ENCODE results near the gene SYT17. TPM values are rescaled to one million over a fixed set of nuclear protein-coding genes. Genes with fewer than 3 reads are reported as not detected.

SYT17 gene
- total RNA-seq, 1 donor from 2014 or later = 2.6 TPM

DNA sequence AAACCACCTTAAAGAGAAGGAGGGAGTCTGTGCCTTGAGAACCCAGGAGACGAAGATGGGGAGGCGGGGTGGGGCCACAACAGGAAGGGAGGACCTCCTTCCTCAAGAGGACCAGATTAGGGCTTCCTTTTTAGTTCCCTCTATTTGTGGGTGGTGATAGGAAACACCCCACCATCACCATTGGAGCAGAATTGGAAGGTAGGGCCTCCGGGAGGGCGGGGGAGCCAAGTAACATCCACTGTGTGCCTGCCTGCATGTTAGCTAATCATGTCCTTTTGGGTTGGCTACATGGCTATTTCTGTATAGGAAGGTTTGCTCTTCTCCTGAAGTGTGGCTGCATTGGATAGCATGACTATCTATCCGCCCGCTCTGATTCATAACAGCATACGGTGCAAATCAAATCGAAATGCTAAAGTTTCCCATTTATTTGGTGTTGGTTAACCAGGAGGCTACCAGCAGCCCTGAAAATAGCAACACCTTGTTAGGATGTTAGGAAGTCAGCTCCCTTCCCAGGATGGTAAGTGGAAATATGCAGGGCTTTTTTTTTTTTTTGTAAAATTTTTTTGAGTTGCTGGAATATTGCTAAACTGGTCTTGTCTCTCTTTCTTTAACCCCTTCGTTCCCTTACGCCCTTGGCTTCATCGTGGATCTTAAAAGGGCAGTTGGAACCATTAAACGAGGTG lies 4.2 kb downstream of the SYT17 start:
- H3K9me3 ChIP-seq (ENCODE audit: control insufficient read depth in 3 of 3, low read length in 3 of 3) = no peaks in the 10 kb centered on the region
- no peak overlapping the region for H3K27ac ChIP-seq (ENCODE audit: low read depth, low read length)
- H3K4me3 ChIP-seq (ENCODE audit: low read length in 3 of 3) = no peak overlapping the region
- peaks cover 7 to 30% (median 11%) of the 10 kb centered on the region in 3 donors for H3K27me3 ChIP-seq (ENCODE audit: control insufficient read depth in 3 of 3, insufficient read depth in 3 of 3, low read length in 3 of 3)
- no peak overlapping the region for H3K9ac ChIP-seq (ENCODE audit: low read depth in 1 of 3, low read length in 3 of 3)
- H3K4me1 ChIP-seq (ENCODE audit: control insufficient read depth in 3 of 3, insufficient read depth in 3 of 3, low read length in 3 of 3) = peaks cover 4 to 6% (median 4%) of the 10 kb centered on the region in 3 donors
- no peaks in the 10 kb centered on the region for H3K36me3 ChIP-seq (ENCODE audit: control insufficient read depth in 3 of 3, insufficient read depth in 3 of 3, low read length in 3 of 3)

DNA sequence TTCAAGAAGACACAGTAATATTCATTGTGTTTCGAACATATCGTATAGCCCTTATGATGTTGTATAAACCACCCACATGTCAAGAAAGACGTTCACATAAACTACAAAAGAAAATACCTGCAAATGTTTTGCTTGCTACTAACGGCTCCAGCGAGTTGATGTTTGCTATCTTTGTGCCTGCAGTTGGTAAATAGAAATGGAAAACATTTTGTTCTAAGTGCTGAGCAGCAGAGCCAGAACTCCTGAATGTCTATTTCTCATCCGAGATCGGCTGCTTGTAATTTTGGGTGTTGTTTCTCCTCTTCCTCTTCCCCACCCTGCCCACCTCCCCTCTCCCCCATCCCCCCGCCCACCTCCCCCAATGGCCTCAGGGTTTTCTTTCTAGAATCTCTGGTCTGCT lies 5.0 kb downstream of the SYT17 start:
- H3K36me3 ChIP-seq (ENCODE audit: control insufficient read depth in 3 of 3, insufficient read depth in 3 of 3, low read length in 3 of 3) = no peaks in the 10 kb centered on the region
- H3K27ac ChIP-seq (ENCODE audit: low read depth, low read length) = no peak overlapping the region
- no peak overlapping the region for H3K4me3 ChIP-seq (ENCODE audit: low read length in 3 of 3)
- no peak overlapping the region for H3K9ac ChIP-seq (ENCODE audit: low read depth in 1 of 3, low read length in 3 of 3)
- peaks cover 0 to 2% (median 0%) of the 10 kb centered on the region in 3 donors for H3K4me1 ChIP-seq (ENCODE audit: control insufficient read depth in 3 of 3, insufficient read depth in 3 of 3, low read length in 3 of 3)
- peaks cover 7 to 30% (median 7%) of the 10 kb centered on the region in 3 donors for H3K27me3 ChIP-seq (ENCODE audit: control insufficient read depth in 3 of 3, insufficient read depth in 3 of 3, low read length in 3 of 3)
- H3K9me3 ChIP-seq (ENCODE audit: control insufficient read depth in 3 of 3, low read length in 3 of 3) = no peaks in the 10 kb centered on the region

DNA sequence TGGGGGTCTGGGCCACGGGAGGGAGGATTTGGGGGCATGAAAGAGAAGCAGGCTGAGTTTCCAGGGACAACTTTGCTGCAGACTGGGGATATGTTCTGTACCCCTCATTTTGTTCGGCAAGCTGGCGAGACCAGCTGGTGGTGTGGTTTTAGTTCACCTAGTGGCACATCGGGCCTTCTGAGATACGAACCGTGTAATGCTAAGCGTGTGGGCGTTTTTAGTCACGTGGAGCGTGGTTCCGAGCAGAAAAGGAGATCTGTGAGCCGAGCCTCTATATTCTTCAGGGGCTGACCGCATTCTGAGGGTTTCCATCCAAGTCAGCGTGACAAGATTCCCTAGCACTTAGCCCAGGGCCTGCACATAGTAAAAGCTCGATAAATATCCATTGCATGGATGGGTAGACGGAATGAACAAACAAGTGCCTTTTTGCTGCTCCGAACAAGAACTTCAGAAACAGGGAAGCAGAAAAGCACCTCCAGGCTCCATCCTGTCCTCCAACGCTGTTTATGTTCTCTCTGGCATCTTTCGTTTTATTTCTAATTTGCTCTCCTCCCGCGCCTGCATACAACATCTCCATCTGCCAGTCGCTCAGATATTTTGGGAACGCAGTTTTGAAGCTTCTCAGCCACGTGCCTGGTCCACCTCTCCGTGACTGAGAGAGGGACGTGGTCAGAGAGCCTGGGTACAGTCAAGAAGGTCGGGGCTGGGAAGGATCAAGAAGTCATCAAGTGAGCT lies 5.8 kb downstream of the SYT17 start:
- Histone ChIP-seq H3K9me3 (ENCODE audit: control insufficient read depth in 3 of 3, low read length in 3 of 3) (no peaks in the 10 kb centered on the region), H3K4me3 (ENCODE audit: low read length in 3 of 3) (no peak overlapping the region), H3K27ac (ENCODE audit: low read depth, low read length) (no peak overlapping the region), H3K4me1 (ENCODE audit: control insufficient read depth in 3 of 3, insufficient read depth in 3 of 3, low read length in 3 of 3) (peaks cover 0 to 2% (median 0%) of the 10 kb centered on the region in 3 donors), H3K9ac (ENCODE audit: low read depth in 1 of 3, low read length in 3 of 3) (no peak overlapping the region), H3K36me3 (ENCODE audit: control insufficient read depth in 3 of 3, insufficient read depth in 3 of 3, low read length in 3 of 3) (no peaks in the 10 kb centered on the region), H3K27me3 (ENCODE audit: control insufficient read depth in 3 of 3, insufficient read depth in 3 of 3, low read length in 3 of 3) (peaks cover 3 to 25% (median 7%) of the 10 kb centered on the region in 3 donors)

DNA sequence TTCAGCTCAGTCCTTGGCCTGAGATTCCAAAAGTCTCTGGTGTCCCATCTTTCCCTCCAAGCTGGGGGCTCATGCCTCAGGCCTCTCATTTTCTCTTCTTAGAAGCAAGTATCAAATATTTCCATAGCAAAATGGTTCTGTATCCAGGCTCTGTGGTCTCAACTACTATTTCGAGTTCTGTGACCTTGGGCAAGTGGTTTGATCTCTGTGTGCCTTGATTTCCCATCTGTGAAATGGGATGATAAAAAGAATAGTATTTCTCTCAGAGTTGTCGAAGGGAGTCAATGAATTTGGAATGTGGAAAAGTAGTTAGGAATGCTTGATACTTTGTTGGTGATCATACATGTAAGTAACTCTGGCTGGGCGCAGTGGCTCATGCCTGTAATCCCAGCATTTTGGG lies 6.4 kb downstream of the SYT17 start:
- Histone ChIP-seq H3K4me3 (ENCODE audit: low read length in 3 of 3) (no peak overlapping the region), H3K36me3 (ENCODE audit: control insufficient read depth in 3 of 3, insufficient read depth in 3 of 3, low read length in 3 of 3) (no peaks in the 10 kb centered on the region), H3K9ac (ENCODE audit: low read depth in 1 of 3, low read length in 3 of 3) (no peak overlapping the region), H3K27ac (ENCODE audit: low read depth, low read length) (no peak overlapping the region), H3K4me1 (ENCODE audit: control insufficient read depth in 3 of 3, insufficient read depth in 3 of 3, low read length in 3 of 3) (no peaks in the 10 kb centered on the region), H3K9me3 (ENCODE audit: control insufficient read depth in 3 of 3, low read length in 3 of 3) (no peaks in the 10 kb centered on the region), H3K27me3 (ENCODE audit: control insufficient read depth in 3 of 3, insufficient read depth in 3 of 3, low read length in 3 of 3) (peaks cover 0 to 18% (median 4%) of the 10 kb centered on the region in 3 donors)

DNA sequence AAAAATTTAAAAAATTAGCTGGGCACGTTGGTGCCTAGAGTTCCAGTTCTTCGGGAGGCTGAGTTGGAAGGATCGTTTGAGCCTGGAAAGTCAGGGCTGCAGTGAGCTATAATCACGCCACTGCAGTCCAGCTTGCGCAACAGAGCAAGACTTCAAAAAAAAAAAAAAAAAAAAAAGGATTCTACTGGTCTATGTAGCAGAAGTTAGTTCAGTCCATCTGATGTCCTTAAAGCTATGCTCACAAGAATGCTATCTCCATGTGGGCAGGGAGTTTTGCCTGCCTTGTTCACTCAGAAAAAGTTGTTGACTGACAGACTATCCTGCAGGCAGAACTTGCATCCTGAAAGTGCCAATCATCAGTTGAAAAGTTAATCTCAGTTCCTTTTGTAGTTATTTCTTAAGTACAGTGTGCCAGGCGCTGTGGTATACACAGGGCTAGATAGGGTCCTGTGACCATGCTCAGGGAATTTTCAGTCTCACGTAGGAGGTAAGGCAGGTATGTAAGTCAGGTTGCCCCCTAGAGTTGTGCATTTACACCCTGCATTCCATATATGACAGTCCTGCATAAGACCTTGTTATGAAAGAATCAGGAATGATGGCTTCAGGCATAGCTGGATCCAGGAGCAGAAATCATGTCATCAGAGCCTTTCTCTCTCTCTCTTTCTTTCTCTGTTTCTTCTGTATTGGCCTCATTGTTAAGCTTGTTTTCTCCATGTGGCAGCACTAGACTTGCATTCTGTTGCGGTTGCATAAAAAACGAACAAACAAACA lies 7.6 kb downstream of the SYT17 start:
- no peaks in the 10 kb centered on the region for H3K4me1 ChIP-seq (ENCODE audit: control insufficient read depth in 3 of 3, insufficient read depth in 3 of 3, low read length in 3 of 3)
- no peak overlapping the region for H3K27ac ChIP-seq (ENCODE audit: low read depth, low read length)
- H3K9me3 ChIP-seq (ENCODE audit: control insufficient read depth in 3 of 3, low read length in 3 of 3) = no peaks in the 10 kb centered on the region
- H3K27me3 ChIP-seq (ENCODE audit: control insufficient read depth in 3 of 3, insufficient read depth in 3 of 3, low read length in 3 of 3) = peaks cover 0 to 13% (median 0%) of the 10 kb centered on the region in 3 donors
- no peak overlapping the region for H3K4me3 ChIP-seq (ENCODE audit: low read length in 3 of 3)
- H3K9ac ChIP-seq (ENCODE audit: low read depth in 1 of 3, low read length in 3 of 3) = no peak overlapping the region
- no peaks in the 10 kb centered on the region for H3K36me3 ChIP-seq (ENCODE audit: control insufficient read depth in 3 of 3, insufficient read depth in 3 of 3, low read length in 3 of 3)

DNA sequence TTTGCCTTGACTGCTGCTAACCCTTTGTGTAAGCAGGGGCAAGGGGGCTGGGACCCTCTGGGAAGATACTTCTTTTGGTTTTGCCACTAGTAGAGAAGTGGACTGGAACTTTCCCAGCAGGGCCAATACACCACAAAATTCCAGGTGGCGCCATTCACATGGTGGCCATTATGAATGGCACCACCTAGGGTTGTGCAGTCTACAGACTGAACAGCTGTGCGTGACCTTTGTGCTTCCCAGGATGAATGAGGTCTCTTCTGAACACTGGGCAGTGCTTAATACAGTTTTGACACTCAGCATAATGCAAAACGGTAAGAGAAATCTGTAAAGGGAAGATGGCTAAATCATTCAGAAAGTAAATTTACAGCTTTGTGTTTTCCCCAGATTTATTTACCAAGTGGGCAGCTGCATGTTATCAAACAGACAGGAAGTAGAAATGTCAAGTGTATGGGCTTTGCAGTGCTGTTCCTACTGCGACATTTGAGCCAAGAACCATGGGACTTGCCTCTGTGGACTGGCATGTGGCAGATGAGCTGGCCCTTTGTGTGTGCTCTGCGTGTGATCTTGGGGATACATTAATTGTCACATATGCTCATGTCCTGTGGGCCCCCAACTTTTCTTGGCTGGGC lies 9.2 kb downstream of the SYT17 start:
- Histone ChIP-seq H3K4me3 (ENCODE audit: low read length in 3 of 3) (no peak overlapping the region), H3K9me3 (ENCODE audit: control insufficient read depth in 3 of 3, low read length in 3 of 3) (no peaks in the 10 kb centered on the region), H3K9ac (ENCODE audit: low read depth in 1 of 3, low read length in 3 of 3) (no peak overlapping the region), H3K27ac (ENCODE audit: low read depth, low read length) (no peak overlapping the region), H3K36me3 (ENCODE audit: control insufficient read depth in 3 of 3, insufficient read depth in 3 of 3, low read length in 3 of 3) (no peaks in the 10 kb centered on the region), H3K27me3 (ENCODE audit: control insufficient read depth in 3 of 3, insufficient read depth in 3 of 3, low read length in 3 of 3) (peaks cover 0 to 8% (median 0%) of the 10 kb centered on the region in 3 donors), H3K4me1 (ENCODE audit: control insufficient read depth in 3 of 3, insufficient read depth in 3 of 3, low read length in 3 of 3) (no peaks in the 10 kb centered on the region)

DNA sequence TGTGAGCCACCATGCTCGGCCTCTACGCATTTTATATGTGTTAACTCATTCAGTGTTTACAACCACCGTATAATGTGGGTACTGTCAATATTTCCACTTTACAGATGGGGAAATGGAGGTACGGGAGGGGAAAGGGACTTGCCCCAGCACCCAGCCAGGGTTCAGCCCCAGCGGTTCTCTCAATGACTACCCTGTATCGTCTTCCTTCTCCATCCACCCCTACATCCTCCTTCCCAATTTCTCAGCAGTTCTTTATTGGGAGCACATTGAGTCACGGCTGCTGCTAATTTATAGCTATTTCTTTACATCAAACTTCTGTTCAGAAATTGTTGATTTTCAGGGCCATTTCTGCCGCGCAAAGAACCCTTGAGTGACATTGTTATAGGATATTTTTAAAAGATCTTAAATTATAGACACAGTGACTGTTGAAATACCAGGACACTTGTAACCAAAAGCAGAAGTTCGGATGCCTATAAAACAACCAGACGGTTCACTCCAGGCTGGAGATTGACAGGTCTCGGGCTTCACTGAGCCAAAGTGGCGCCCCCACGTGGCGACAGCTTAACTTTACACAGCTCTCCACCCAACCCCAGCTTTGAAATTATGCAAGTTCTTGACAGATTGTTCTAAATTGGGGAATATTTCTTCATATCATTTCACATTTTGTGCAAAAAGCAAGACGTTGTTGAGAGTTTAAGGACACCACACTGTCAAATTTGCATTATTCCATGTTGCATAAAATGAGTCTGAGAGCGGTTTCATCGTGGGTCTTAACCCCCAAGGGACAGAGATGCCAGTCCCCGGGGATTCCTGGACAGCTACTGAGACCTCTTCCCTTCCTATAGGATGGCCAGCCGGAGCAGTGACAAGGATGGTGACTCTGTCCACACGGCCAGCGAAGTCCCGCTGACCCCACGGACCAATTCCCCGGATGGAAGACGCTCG lies 11.8 kb downstream of the SYT17 start:
- Histone ChIP-seq H3K4me3 (ENCODE audit: low read length in 3 of 3) (no peak overlapping the region), H3K9ac (ENCODE audit: low read depth in 1 of 3, low read length in 3 of 3) (no peak overlapping the region), H3K4me1 (ENCODE audit: control insufficient read depth in 3 of 3, insufficient read depth in 3 of 3, low read length in 3 of 3) (no peaks in the 10 kb centered on the region), H3K9me3 (ENCODE audit: control insufficient read depth in 3 of 3, low read length in 3 of 3) (no peaks in the 10 kb centered on the region), H3K27ac (ENCODE audit: low read depth, low read length) (no peak overlapping the region), H3K27me3 (ENCODE audit: control insufficient read depth in 3 of 3, insufficient read depth in 3 of 3, low read length in 3 of 3) (no peaks in the 10 kb centered on the region), H3K36me3 (ENCODE audit: control insufficient read depth in 3 of 3, insufficient read depth in 3 of 3, low read length in 3 of 3) (no peaks in the 10 kb centered on the region)

DNA sequence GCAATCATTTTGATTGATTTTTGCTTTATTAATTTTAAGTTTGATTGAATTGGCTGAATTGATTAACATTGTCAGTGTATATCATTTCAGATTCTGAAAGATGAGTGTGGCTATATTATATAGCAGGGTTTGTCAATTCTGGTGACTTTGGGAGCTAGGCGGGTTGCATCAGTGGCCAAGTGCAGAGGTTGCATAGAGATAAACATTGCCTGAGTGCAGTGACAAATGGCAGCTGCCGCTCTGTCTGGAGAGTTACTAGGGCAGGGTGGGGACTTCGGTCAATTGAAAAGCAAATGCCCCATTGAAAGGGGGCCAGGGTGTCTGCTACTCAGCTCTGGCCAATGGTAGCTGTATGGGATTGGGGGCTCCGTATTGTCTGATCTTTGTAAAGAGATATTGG lies 12.7 kb downstream of the SYT17 start:
- Histone ChIP-seq H3K36me3 (ENCODE audit: control insufficient read depth in 3 of 3, insufficient read depth in 3 of 3, low read length in 3 of 3) (no peaks in the 10 kb centered on the region), H3K4me3 (ENCODE audit: low read length in 3 of 3) (no peak overlapping the region), H3K27ac (ENCODE audit: low read depth, low read length) (no peak overlapping the region), H3K4me1 (ENCODE audit: control insufficient read depth in 3 of 3, insufficient read depth in 3 of 3, low read length in 3 of 3) (no peaks in the 10 kb centered on the region), H3K9me3 (ENCODE audit: control insufficient read depth in 3 of 3, low read length in 3 of 3) (no peaks in the 10 kb centered on the region), H3K27me3 (ENCODE audit: control insufficient read depth in 3 of 3, insufficient read depth in 3 of 3, low read length in 3 of 3) (no peaks in the 10 kb centered on the region), H3K9ac (ENCODE audit: low read depth in 1 of 3, low read length in 3 of 3) (no peak overlapping the region)

DNA sequence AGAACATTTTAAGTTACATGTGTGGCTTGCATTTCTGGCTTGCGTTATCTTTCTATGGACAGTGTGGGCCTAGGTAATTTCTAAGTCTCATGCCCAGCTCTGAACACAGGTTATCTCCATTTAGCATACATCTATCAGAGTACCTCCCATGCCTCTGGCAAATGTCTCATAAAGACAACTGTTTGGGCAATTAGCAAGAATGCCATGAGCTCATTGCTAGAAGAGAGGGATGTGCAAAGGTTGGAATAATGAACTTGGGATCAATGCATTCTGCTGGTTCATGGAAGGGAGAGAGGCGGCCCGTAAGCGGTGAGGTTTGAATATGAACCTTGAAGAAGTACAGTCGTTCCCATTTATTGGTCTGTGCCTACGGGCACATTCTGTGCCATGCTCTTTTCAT lies 14.4 kb downstream of the SYT17 start:
- Histone ChIP-seq H3K27ac (ENCODE audit: low read depth, low read length) (no peak overlapping the region), H3K4me3 (ENCODE audit: low read length in 3 of 3) (no peak overlapping the region), H3K9me3 (ENCODE audit: control insufficient read depth in 3 of 3, low read length in 3 of 3) (no peaks in the 10 kb centered on the region), H3K27me3 (ENCODE audit: control insufficient read depth in 3 of 3, insufficient read depth in 3 of 3, low read length in 3 of 3) (no peaks in the 10 kb centered on the region), H3K9ac (ENCODE audit: low read depth in 1 of 3, low read length in 3 of 3) (no peak overlapping the region), H3K4me1 (ENCODE audit: control insufficient read depth in 3 of 3, insufficient read depth in 3 of 3, low read length in 3 of 3) (no peaks in the 10 kb centered on the region), H3K36me3 (ENCODE audit: control insufficient read depth in 3 of 3, insufficient read depth in 3 of 3, low read length in 3 of 3) (no peaks in the 10 kb centered on the region)
